Measurements from ENCODE around the gene SNED1. TPM values are rescaled to one million over a fixed set of nuclear protein-coding genes. Genes with fewer than 3 reads are reported as not detected.

Gene SNED1
- total and polyA plus RNA-seq, 8 donors = 2.0 to 106 (median 16.0) TPM

GRCh38 chr2:241009191-241009590 lies 10.8 kb downstream of the SNED1 start:
- 86 to 100% (median 90%) methylated on average over 1 to 2 of the region's 2 CpGs for WGBS, 5 donors
- peaks cover 16 to 24% (median 21%) of the 10 kb centered on the region in 4 donors for H3K4me1 ChIP-seq
- H3K27me3 ChIP-seq = no peaks in the 10 kb centered on the region
- DNase-seq = no peak
- peak overlapping the region in 1 of 4 donors; percentile 44 for H3K4me3 ChIP-seq
- intact Hi-C loops (cut with DNase I; ENCODE audit: low total_unique reads) = no loop called here
- H3K9me3 ChIP-seq = peaks cover 0 to 17% (median 9%) of the 10 kb centered on the region in 4 donors
- peak overlapping the region in 4 of 5 donors; percentile 55 to 84 (median 62) for H3K27ac ChIP-seq
- TF ChIP-seq, protein P1, sequence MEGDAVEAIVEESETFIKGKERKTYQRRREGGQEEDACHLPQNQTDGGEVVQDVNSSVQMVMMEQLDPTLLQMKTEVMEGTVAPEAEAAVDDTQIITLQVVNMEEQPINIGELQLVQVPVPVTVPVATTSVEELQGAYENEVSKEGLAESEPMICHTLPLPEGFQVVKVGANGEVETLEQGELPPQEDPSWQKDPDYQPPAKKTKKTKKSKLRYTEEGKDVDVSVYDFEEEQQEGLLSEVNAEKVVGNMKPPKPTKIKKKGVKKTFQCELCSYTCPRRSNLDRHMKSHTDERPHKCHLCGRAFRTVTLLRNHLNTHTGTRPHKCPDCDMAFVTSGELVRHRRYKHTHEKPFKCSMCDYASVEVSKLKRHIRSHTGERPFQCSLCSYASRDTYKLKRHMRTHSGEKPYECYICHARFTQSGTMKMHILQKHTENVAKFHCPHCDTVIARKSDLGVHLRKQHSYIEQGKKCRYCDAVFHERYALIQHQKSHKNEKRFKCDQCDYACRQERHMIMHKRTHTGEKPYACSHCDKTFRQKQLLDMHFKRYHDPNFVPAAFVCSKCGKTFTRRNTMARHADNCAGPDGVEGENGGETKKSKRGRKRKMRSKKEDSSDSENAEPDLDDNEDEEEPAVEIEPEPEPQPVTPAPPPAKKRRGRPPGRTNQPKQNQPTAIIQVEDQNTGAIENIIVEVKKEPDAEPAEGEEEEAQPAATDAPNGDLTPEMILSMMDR (IDR thresholded peaks at IDR 0.05) = no peak
- TF ChIP-seq EP300 (IDR thresholded peaks at IDR 0.05) (no peak), POLR2AphosphoS5 (IDR thresholded peaks at IDR 0.05) (no peak), POLR2A (IDR thresholded peaks at IDR 0.05) (no peak)
- no peaks in the 10 kb centered on the region for H3K36me3 ChIP-seq

- TF ChIP-seq POLR2A (IDR thresholded peaks at IDR 0.05) (no peak), POLR2AphosphoS5 (IDR thresholded peaks at IDR 0.05) (no peak), EP300 (IDR thresholded peaks at IDR 0.05) (no peak)
- TF ChIP-seq, protein P1 (IDR thresholded peaks at IDR 0.05) = no peak
- peak overlapping the region; percentile 29 to 44 (median 31) for H3K4me3 ChIP-seq
- DNase-seq = peak; percentile 45 to 73
- intact Hi-C loops (cut with DNase I; ENCODE audit: low total_unique reads) = no loop called here
- 6 to 9% (median 6%) methylated on average over 12 to 28 of the region's 28 CpGs for WGBS, 5 donors
- H3K27ac ChIP-seq = peak overlapping the region; percentile 53 to 84 (median 60)
- H3K27me3 ChIP-seq = no peaks in the 10 kb centered on the region
- no peaks in the 10 kb centered on the region for H3K36me3 ChIP-seq
- peaks cover 0 to 11% (median 5%) of the 10 kb centered on the region in 4 donors for H3K9me3 ChIP-seq
- H3K4me1 ChIP-seq = peaks cover 16 to 24% (median 21%) of the 10 kb centered on the region in 4 donors
Observed at GRCh38 chr2:241009601-241010530, 11.4 kb downstream of the SNED1 start.

GRCh38 chr2:241010531-241011295 lies 12.3 kb downstream of the SNED1 start:
- Histone ChIP-seq H3K36me3 (no peaks in the 10 kb centered on the region), H3K27ac (peak overlapping the region in 4 of 5 donors; percentile 55 to 84 (median 62)), H3K9me3 (peaks cover 0 to 3% (median 1%) of the 10 kb centered on the region in 4 donors), H3K4me3 (peak overlapping the region; percentile 29 to 44 (median 31)), H3K4me1 (peaks cover 16 to 24% (median 21%) of the 10 kb centered on the region in 4 donors), H3K27me3 (no peaks in the 10 kb centered on the region)
- no peak for DNase-seq
- 65 to 86% (median 72%) methylated on average over 4 to 12 of the region's 12 CpGs for WGBS, 5 donors
- TF ChIP-seq POLR2A (IDR thresholded peaks at IDR 0.05) (no peak), EP300 (IDR thresholded peaks at IDR 0.05) (no peak), POLR2AphosphoS5 (IDR thresholded peaks at IDR 0.05) (no peak)
- TF ChIP-seq, protein P1 (IDR thresholded peaks at IDR 0.05) = no peak
- intact Hi-C loops (cut with DNase I; ENCODE audit: low total_unique reads) = no loop called here

DNA sequence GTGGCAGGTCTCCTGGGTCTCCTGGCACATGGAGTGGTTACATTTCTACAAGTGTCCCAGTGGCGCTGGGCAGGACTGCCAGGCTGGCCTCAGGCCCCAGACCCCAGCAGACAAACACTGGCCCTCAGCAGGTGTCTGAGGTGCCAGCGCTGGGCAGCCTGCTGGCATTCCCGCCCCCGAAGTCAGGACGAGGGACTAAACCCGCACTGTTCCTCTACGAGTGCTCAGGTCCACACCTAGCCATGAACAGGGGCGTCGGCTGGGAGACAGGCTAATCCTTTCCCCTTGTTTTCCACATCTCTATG lies 12.8 kb downstream of the SNED1 start:
- peaks cover 16 to 24% (median 21%) of the 10 kb centered on the region in 4 donors for H3K4me1 ChIP-seq
- intact Hi-C loops (cut with DNase I; ENCODE audit: low total_unique reads) = no loop called here
- H3K27ac ChIP-seq = no peak overlapping the region
- H3K9me3 ChIP-seq = no peaks in the 10 kb centered on the region
- H3K4me3 ChIP-seq = no peak overlapping the region
- no peaks in the 10 kb centered on the region for H3K27me3 ChIP-seq
- DNase-seq = peak in 1 of 2 donors; percentile 11
- WGBS, 5 donors = 74 to 91% (median 83%) methylated on average over 8 to 9 of the region's 9 CpGs
- TF ChIP-seq EP300 (IDR thresholded peaks at IDR 0.05) (no peak), POLR2A (IDR thresholded peaks at IDR 0.05) (no peak), POLR2AphosphoS5 (IDR thresholded peaks at IDR 0.05) (no peak)
- TF ChIP-seq, protein P1 (IDR thresholded peaks at IDR 0.05) = no peak
- H3K36me3 ChIP-seq = no peaks in the 10 kb centered on the region
